Measurements from ENCODE around the gene ITGAD.

ITGAD gene

GRCh38 chr16:31354394-31355291, 38.5 kb upstream of the ITGAD start, which contains the start of gene ITGAX (continued):
- TF ChIP-seq PRDM6 (tag by site-specific recombination; IDR thresholded peaks at IDR 0.05) = no peak
- no peak for TF ChIP-seq ZNF2 (tag by site-specific recombination; IDR thresholded peaks at IDR 0.05)
- TF ChIP-seq ZNF354C (tag by site-specific recombination; IDR thresholded peaks at IDR 0.05; ENCODE audit: borderline replicate concordance, low read depth) = no peak
- no peak for TF ChIP-seq ZNF544 (tag by site-specific recombination; IDR thresholded peaks at IDR 0.05)
- TF ChIP-seq ZNF16 (tag by site-specific recombination; IDR thresholded peaks at IDR 0.05; ENCODE audit: low read depth) = no peak
- TF ChIP-seq SETDB1 (IDR thresholded peaks at IDR 0.05; ENCODE audit: insufficient read length, low read length) = no peak
- no peak for TF ChIP-seq ZNF248 (tag by site-specific recombination; IDR thresholded peaks at IDR 0.05)
- no peak for TF ChIP-seq PRDM10 (tag by site-specific recombination; IDR thresholded peaks at IDR 0.05)
- TF ChIP-seq HIC1 (tag by site-specific recombination; IDR thresholded peaks at IDR 0.05) = no peak
- TF ChIP-seq ZBTB49 (tag by site-specific recombination; IDR thresholded peaks at IDR 0.05; ENCODE audit: low read depth) = no peak
- no peak for TF ChIP-seq ZNF140 (tag by site-specific recombination; IDR thresholded peaks at IDR 0.05)
- TF ChIP-seq ZSCAN23 (tag by site-specific recombination; IDR thresholded peaks at IDR 0.05) = no peak
- TF ChIP-seq ZNF660 (tag by site-specific recombination; IDR thresholded peaks at IDR 0.05) = 0 out of 2 replicates have a peak, but pooled peaks have one; percentile 16
- peak; percentile 33 for TF ChIP-seq SP2 (tag by site-specific recombination; IDR thresholded peaks at IDR 0.05)
- TF ChIP-seq ZFP3 (tag by site-specific recombination; IDR thresholded peaks at IDR 0.05; ENCODE audit: low read depth) = no peak
- no peak for TF ChIP-seq ZNF513 (tag by site-specific recombination; IDR thresholded peaks at IDR 0.05)
- no peak for TF ChIP-seq PBX3 (CRISPR knock-in tag; IDR thresholded peaks at IDR 0.05)
- no peak for TF ChIP-seq YY2 (tag by site-specific recombination; IDR thresholded peaks at IDR 0.05)
- TF ChIP-seq ZNF776 (tag by site-specific recombination; IDR thresholded peaks at IDR 0.05; ENCODE audit: borderline replicate concordance) = no peak
- TF ChIP-seq SCRT1 (tag by site-specific recombination; IDR thresholded peaks at IDR 0.05; ENCODE audit: borderline replicate concordance) = no peak
- TF ChIP-seq KLF9 (tag by site-specific recombination; IDR thresholded peaks at IDR 0.05; ENCODE audit: low read depth) = no peak
- TF ChIP-seq ZNF704 (tag by site-specific recombination; IDR thresholded peaks at IDR 0.05) = no peak
- TF ChIP-seq ZNF843 (tag by site-specific recombination; IDR thresholded peaks at IDR 0.05) = no peak
- 0 out of 2 replicates have a peak, but pooled peaks have one; percentile 42 for TF ChIP-seq ZEB2 (tag by site-specific recombination; IDR thresholded peaks at IDR 0.05)
